Neuron (in vitro differentiated cells): Measurements from ENCODE around the gene PTPRQ.

Source experiments
- H2AFZ ChIP-seq: one replicate; pipeline ENCODE4 v1.6.1; 2013; ENCODE audit warnings: low read depth, mild to moderate bottlenecking, inconsistent platforms, low read length, moderate library complexity
- H3K27me3 ChIP-seq: one replicate; pipeline ENCODE4 v1.6.1; 2013; ENCODE audit warnings: low read length; ENCODE audit not compliant: insufficient read depth
- H3K36me3 ChIP-seq: one replicate; pipeline ENCODE4 v1.6.1; 2013; ENCODE audit warnings: low read length; ENCODE audit not compliant: insufficient read depth
- H3K4me1 ChIP-seq: one replicate; pipeline ENCODE4 v1.6.1; 2013; ENCODE audit warnings: low read length; ENCODE audit not compliant: insufficient read depth
- H3K4me3 ChIP-seq: 2 replicates; pipeline ENCODE4 v1.5.1; 2013; ENCODE audit warnings: mild to moderate bottlenecking, low read length, moderate library complexity
- H3K9me3 ChIP-seq: one replicate; pipeline ENCODE4 v1.6.1; 2013; ENCODE audit warnings: low read length

The PTPRQ gene

DNA sequence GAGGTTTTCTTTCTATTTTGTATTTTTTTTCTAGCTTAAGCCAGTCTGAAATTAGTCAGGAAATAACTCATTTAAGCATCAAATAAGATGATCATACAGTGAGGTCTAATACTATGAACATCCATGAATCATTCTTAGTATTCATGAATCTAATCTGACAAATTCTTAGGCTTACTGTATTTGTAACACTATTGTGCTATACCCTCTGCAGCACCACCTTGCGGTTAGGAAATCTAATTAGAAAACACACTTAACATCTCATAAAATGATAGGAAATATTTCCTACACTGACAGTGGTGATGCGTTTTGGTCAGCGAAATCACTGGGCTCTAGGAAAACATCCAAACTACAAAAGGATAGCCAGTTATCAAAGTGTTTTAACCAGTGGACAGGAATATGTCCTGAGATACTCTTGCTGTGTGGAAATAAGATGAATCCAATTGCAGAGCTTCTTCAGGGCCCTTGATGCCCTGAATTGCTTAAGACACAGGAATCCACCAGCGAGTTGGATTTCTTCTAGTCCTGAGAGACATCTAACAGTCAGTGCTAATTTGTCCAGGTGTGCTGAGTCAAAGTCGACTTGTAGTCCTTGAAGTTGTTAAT, 154.1 kb downstream of the PTPRQ start:
- Histone ChIP-seq H3K27me3 (no peaks in the 10 kb centered on the region), H2AFZ (no peak overlapping the region), H3K36me3 (no peaks in the 10 kb centered on the region), H3K9me3 (no peaks in the 10 kb centered on the region), H3K4me3 (no peak overlapping the region), H3K4me1 (no peaks in the 10 kb centered on the region)

DNA sequence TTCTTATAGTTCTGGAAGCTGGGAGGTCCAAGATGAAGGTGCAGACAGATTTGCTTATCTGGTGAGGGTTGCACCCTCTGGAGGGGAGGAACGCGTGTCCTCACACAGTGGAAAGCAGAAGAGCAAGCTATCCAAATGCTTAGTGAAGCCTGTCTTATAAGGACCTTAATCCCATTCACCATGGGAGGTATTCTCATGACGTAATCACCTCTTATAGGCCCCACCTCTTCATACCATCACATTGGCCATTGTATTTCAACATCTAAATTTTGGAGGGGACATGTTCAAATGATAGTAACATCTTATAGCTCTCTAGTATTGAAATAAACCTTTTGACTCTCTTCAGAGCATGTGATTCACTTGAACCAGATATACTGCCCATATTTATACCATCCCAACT, 158.4 kb downstream of the PTPRQ start:
- Histone ChIP-seq H3K36me3 (no peaks in the 10 kb centered on the region), H2AFZ (no peak overlapping the region), H3K4me1 (no peaks in the 10 kb centered on the region), H3K9me3 (no peaks in the 10 kb centered on the region), H3K27me3 (no peaks in the 10 kb centered on the region), H3K4me3 (no peak overlapping the region)

DNA sequence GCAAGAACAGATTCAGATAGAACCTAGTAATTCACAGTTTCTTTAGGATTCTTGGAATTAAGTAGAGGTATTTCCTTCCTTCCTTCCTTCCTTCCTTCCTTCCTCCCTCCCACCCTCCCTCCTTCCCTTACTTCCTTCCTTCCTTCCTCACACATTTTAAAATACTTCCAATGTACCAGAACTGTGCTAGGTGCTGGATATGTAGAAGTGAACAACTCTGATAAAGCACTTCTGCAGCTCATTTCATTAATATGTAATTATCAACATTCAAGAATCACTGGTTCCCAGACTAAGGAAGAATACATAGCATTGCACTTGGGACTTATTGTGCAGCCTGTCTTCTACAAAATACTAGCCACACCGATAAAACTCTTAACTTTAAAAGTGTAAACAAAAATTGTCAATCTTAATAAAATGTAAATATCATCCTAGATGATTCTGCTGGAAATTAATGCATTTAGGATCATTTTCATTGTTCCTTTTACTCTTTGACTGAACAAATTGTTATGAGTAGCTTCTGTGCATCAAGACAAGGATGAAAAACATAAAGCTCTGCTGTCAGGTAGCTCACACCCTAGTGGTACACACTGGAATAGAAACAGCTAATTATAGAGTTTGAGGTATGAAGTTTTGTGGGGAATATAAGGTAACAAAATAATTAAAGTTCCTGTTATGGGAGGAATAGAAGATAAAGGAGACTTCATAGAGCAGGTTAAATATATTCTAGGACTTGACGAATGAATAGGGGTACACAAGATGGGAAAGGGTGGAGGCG, 163.5 kb downstream of the PTPRQ start:
- H2AFZ ChIP-seq = no peak overlapping the region
- no peaks in the 10 kb centered on the region for H3K36me3 ChIP-seq
- no peaks in the 10 kb centered on the region for H3K27me3 ChIP-seq
- no peaks in the 10 kb centered on the region for H3K4me1 ChIP-seq
- no peak overlapping the region for H3K4me3 ChIP-seq
- no peaks in the 10 kb centered on the region for H3K9me3 ChIP-seq

DNA sequence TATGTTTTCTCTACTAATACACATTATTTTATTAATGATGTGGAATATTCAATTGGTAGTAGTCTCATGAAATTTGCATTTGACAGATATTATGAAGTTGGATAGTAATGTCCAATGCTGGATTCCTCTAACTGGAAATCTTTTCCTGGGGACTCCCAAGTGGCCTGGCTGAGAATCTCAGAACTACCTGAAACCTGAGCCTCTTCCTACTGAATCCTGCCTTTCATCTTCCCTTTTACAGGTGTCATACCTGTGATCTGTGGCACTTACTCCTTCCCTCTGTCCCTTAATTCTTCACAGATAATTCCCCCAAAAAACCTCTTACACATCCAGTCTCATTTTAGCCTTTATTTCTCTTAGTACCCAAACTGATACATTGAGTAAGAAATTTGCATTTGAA, 173.7 kb downstream of the PTPRQ start:
- Histone ChIP-seq H3K27me3 (no peaks in the 10 kb centered on the region), H3K4me1 (no peaks in the 10 kb centered on the region), H2AFZ (no peak overlapping the region), H3K36me3 (no peaks in the 10 kb centered on the region), H3K4me3 (no peak overlapping the region), H3K9me3 (no peaks in the 10 kb centered on the region)

DNA sequence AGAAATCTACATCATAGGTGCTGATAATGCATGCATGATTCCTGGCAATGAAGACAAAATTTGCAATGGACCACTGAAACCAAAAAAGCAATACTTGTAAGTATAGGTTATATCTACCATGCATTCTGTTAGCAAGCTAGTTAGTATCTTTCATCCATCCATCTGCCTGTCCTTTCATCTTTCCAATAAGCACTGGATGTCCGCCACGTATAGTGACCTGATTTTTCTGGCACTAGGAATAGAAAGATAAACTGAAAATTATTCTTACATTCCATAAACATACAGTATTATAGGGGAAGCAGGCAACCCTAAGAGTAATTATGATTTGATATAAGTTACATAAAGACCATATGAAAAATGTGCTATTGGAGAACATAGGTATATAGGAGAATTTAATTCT, 176.2 kb downstream of the PTPRQ start:
- H3K4me1 ChIP-seq = no peaks in the 10 kb centered on the region
- no peaks in the 10 kb centered on the region for H3K27me3 ChIP-seq
- no peaks in the 10 kb centered on the region for H3K36me3 ChIP-seq
- H3K4me3 ChIP-seq = no peak overlapping the region
- no peaks in the 10 kb centered on the region for H3K9me3 ChIP-seq
- no peak overlapping the region for H2AFZ ChIP-seq

DNA sequence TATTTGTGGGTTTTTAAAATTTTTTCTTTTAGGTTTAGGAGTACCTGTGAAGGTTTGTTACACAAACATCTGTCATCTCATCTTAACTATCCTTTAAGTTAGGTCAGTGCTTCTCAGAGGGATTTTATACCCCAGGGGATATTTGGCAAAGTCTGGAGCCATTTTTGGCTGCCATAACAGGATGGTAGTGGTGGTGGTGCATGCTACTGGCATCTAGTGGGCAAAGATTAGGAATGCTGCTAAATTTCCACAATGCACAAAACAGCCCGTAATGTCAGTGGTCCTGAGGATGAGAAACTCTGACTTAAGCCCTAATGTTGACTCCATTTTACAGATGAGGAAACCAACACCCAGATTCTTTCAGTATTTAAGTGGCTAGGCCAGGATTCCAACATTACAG, 178.2 kb downstream of the PTPRQ start:
- H3K9me3 ChIP-seq = no peaks in the 10 kb centered on the region

DNA sequence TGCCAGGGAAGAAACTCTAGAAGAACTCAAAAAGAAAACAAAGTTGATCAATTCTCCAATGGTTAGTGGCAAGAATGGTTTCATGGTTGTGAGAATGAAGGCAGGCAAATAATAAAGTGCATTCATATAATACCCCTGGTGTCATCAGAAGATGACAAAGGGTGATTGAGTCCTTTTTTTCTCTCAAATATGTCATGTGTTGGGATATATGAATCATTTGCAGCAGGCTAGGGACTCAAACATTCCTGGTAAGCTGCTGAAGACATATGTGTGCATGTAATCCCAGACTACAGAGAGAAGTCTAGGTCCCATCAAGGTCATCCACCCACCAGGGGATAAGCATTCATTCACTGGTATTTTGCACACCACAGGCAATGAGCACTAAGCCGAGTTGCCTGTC, 181.0 kb downstream of the PTPRQ start:
- H3K4me3 ChIP-seq = no peak overlapping the region
- H3K9me3 ChIP-seq = no peaks in the 10 kb centered on the region
- no peaks in the 10 kb centered on the region for H3K36me3 ChIP-seq
- H2AFZ ChIP-seq = no peak overlapping the region
- H3K4me1 ChIP-seq = no peaks in the 10 kb centered on the region
- H3K27me3 ChIP-seq = no peaks in the 10 kb centered on the region

More for the DNA sequence above, 178.2 kb downstream of the PTPRQ start:
- Histone ChIP-seq H3K4me3 (no peak overlapping the region), H3K36me3 (no peaks in the 10 kb centered on the region), H3K4me1 (no peaks in the 10 kb centered on the region), H2AFZ (no peak overlapping the region), H3K27me3 (no peaks in the 10 kb centered on the region)

DNA sequence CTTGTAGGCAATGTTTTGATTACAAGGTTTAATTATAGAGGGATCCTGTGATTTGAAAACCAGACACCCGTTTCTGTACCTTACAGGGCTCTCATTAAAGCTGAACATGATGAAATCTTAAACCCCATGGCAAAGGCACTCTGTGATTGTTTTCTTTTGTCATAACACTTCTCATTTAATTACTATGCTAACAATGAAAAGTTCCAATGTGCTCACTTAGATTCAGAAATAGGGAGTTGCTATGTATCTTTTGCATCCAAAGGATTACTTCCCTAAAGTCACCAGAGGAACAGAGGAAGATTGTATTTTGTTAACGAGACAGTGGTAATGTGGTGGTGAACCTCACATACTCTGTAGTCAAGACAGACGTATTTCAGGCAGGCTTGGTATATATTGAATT, 181.9 kb downstream of the PTPRQ start:
- H2AFZ ChIP-seq = no peak overlapping the region
- H3K36me3 ChIP-seq = no peaks in the 10 kb centered on the region
- H3K4me1 ChIP-seq = no peaks in the 10 kb centered on the region
- no peaks in the 10 kb centered on the region for H3K27me3 ChIP-seq
- no peak overlapping the region for H3K4me3 ChIP-seq
- H3K9me3 ChIP-seq = no peaks in the 10 kb centered on the region

DNA sequence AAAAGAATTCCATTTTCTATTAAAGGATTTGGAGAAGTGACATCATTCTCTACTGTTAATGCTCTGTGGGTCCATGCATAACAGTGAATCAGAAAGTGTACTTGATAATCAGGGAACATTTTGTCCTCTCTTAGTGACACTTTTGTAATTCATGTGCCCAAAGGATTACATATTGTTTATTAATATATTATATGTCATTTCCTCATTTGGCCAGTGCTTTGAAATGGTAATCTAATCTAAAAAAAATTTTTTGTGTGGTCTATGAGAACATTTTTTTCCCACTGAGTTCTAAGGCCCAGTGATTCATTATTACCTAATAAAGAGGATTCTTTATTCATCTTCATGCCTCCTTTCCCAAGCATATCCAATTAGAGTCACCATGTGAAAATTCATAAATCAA, 183.7 kb downstream of the PTPRQ start:
- no peak overlapping the region for H2AFZ ChIP-seq
- H3K4me1 ChIP-seq = no peaks in the 10 kb centered on the region
- H3K27me3 ChIP-seq = no peaks in the 10 kb centered on the region
- no peaks in the 10 kb centered on the region for H3K36me3 ChIP-seq
- no peak overlapping the region for H3K4me3 ChIP-seq
- no peaks in the 10 kb centered on the region for H3K9me3 ChIP-seq

DNA sequence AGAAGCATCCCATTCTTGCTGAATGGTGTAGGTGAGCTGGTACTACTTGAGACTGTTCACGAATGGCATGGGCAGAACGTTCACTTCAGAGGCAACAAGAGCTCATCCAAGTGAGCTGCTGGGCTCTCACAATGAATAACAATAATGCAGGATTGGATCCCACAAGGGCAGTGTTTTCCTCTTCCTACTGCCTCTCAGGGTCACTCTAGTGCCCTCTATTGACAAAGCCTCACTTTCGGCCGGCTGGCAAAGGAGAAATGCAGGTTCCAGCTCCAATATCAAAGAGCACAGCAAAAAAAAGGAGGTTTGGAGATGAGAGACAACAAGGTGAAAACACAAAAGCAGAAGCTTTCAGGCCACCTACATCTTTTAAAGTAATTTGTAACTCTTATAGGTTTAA, 188.8 kb downstream of the PTPRQ start:
- no peaks in the 10 kb centered on the region for H3K4me1 ChIP-seq
- no peaks in the 10 kb centered on the region for H3K9me3 ChIP-seq
- no peaks in the 10 kb centered on the region for H3K27me3 ChIP-seq
- H3K4me3 ChIP-seq = no peak overlapping the region
- H3K36me3 ChIP-seq = no peaks in the 10 kb centered on the region
- no peak overlapping the region for H2AFZ ChIP-seq

DNA sequence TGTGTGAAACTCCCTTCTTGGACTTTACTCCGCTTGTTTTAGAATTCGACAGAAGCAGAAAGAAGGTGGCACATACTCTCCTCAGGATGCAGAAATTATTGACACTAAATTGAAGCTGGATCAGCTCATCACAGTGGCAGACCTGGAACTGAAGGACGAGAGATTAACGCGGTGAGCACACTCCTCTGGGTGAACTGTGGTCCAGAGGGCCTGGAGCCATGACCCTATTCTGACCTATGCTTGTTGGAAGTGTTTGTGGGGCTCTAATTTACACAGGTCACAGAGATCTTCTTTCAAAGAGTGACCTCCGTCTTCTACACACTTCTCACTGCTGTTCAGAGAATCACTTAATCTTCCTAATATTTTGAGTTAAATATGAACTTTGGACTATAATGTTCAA, 190.9 kb downstream of the PTPRQ start:
- Histone ChIP-seq H3K4me1 (no peaks in the 10 kb centered on the region), H3K4me3 (no peak overlapping the region), H3K36me3 (no peaks in the 10 kb centered on the region)

DNA sequence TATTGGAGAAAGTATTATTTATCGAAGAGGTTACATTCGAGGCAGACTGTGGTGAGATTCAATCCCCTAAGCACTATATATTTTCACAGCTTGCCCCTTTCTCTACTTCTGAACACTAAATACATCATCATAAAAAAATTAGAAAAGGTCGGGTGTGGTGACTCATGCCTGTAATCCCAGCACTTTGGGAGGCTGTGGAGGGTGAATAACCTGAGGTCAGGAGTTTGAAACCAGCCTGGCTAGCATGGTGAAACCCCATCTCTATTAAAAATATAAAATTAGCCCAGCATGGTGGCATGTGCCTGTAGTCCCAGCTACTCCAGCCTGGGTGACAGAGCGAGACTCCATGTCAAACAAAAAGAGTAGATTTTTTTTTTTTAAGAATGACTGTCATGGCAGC, 192.8 kb downstream of the PTPRQ start:
- H3K4me3 ChIP-seq = no peak overlapping the region
- no peaks in the 10 kb centered on the region for H3K36me3 ChIP-seq
- no peaks in the 10 kb centered on the region for H3K27me3 ChIP-seq
- no peaks in the 10 kb centered on the region for H3K4me1 ChIP-seq
- H3K9me3 ChIP-seq = no peaks in the 10 kb centered on the region
- H2AFZ ChIP-seq = no peak overlapping the region

More for the DNA sequence above, 190.9 kb downstream of the PTPRQ start:
- Histone ChIP-seq H2AFZ (no peak overlapping the region), H3K27me3 (no peaks in the 10 kb centered on the region), H3K9me3 (no peaks in the 10 kb centered on the region)

DNA sequence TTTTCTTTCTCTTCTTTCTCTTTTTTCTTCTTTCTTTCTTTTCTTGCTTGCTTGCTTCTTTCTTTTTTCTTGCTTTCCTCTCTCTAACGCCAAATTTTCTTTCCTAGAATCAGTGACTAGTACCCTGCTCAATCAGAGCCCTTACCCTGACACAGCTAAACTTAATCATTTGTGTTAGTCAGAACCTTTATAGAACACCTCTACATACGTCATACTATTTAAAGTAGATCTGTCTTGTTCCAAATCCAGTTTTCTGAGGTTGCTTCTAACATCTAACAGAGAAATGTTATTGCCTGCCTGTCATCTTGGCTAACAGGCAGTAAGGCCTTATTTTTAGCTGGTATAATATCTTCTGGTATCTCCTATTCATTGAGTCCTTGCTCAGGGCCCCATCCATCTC, 197.9 kb downstream of the PTPRQ start:
- Histone ChIP-seq H2AFZ (no peak overlapping the region), H3K9me3 (no peaks in the 10 kb centered on the region), H3K4me3 (no peak overlapping the region), H3K4me1 (no peaks in the 10 kb centered on the region), H3K27me3 (no peaks in the 10 kb centered on the region), H3K36me3 (no peaks in the 10 kb centered on the region)

DNA sequence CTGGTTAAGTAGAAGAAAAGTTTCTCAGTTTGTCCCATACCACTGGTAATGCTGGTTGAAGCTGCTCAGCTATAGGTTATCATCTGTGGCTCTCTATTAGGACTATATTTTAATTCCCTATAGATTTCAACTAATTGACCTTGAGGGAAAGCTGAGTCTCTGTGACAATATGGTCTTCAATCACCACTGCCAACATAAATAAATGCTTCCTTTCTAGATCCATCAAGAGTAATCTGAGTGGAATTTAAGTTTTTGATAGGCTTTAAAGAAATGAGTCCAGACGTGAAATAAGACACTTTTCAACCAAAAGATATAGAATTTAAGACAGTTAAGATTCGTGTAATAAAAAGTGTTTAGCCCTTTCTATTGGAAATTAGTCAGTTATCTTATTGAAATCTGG, 199.9 kb downstream of the PTPRQ start:
- no peaks in the 10 kb centered on the region for H3K36me3 ChIP-seq
- H3K4me1 ChIP-seq = no peaks in the 10 kb centered on the region
- no peak overlapping the region for H2AFZ ChIP-seq
- H3K4me3 ChIP-seq = no peak overlapping the region
- H3K27me3 ChIP-seq = no peaks in the 10 kb centered on the region
- H3K9me3 ChIP-seq = no peaks in the 10 kb centered on the region
